HG03442 (cell line): Measurements from ENCODE around the gene MAP3K14.

Experiments
- ATAC-seq: cut with Tn5 transposase; IDR thresholded peaks from one replicate; pipeline ENCODE4 v1.9.1; 2021; ENCODE audit warnings: mild to moderate bottlenecking, moderate library complexity; ENCODE audit not compliant: unreplicated experiment

MAP3K14 gene

GRCh38 chr17:45284176-45285140, 32.4 kb downstream of the MAP3K14 start:
- ATAC-seq = no peak

GRCh38 chr17:45283711-45284110, 33.1 kb downstream of the MAP3K14 start:
- ATAC-seq = no peak

GRCh38 chr17:45282683-45283644, 33.9 kb downstream of the MAP3K14 start:
- no peak for ATAC-seq

- ATAC-seq = no peak
These were observed 36.9 kb downstream of the MAP3K14 start for GRCh38 chr17:45279898-45280297.

- no peak for ATAC-seq
These were observed 38.8 kb downstream of the MAP3K14 start for GRCh38 chr17:45277992-45278391.

GRCh38 chr17:45277216-45277849, 39.5 kb downstream of the MAP3K14 start:
- no peak for ATAC-seq

- no peak for ATAC-seq
These were observed 40.8 kb downstream of the MAP3K14 start for GRCh38 chr17:45276031-45276430.

GRCh38 chr17:45274033-45274432, 42.8 kb downstream of the MAP3K14 start:
- no peak for ATAC-seq

GRCh38 chr17:45273551-45273957, 43.3 kb downstream of the MAP3K14 start:
- ATAC-seq = no peak

- ATAC-seq = no peak
These were observed 45.2 kb downstream of the MAP3K14 start for GRCh38 chr17:45271603-45272002.

GRCh38 chr17:45270828-45271418, 45.9 kb downstream of the MAP3K14 start:
- no peak for ATAC-seq

GRCh38 chr17:45269912-45270311, 46.9 kb downstream of the MAP3K14 start:
- ATAC-seq = no peak

- no peak for ATAC-seq
These were observed 49.3 kb downstream of the MAP3K14 start for GRCh38 chr17:45267436-45268055.

GRCh38 chr17:45266372-45266926, 50.4 kb downstream of the MAP3K14 start:
- no peak for ATAC-seq

- ATAC-seq = no peak
These were observed 51.0 kb downstream of the MAP3K14 start for GRCh38 chr17:45265821-45266220.

GRCh38 chr17:45264988-45265387, 51.8 kb downstream of the MAP3K14 start:
- no peak for ATAC-seq

GRCh38 chr17:45264430-45264829, 52.4 kb downstream of the MAP3K14 start:
- no peak for ATAC-seq

GRCh38 chr17:45263477-45263860, 53.4 kb downstream of the MAP3K14 start:
- no peak for ATAC-seq

GRCh38 chr17:45262516-45263476, 54.0 kb downstream of the MAP3K14 start:
- ATAC-seq = no peak
